Stimulated activated memory B cell treated with anti-CD40 and anti-IgM and Interleukin-4, amounts not matched to agents 10 μg/mL and 1 μg/mL and 100 μg/mL, for 72 hours (primary cell): ENCODE measurements around the gene MCCC2.
A peak's percentile ranks its signal among the peaks of the same experiment; 100 is the strongest.
"Not testable (repeated sequence)": the region's sequence is repeated elsewhere in the genome, so short reads cannot be mapped to it uniquely, and the experiment has no call there.

Experiments used
- ATAC-seq: fragments of 150-1000 bp; cut with Tn5 transposase; 2 replicates; pipeline ENCODE4 v1.10.0; 2021
- H3K27ac Mint-ChIP-seq: one replicate; pipeline ENCODE4 v1.8.0; 2022; ENCODE audit warnings: mild to moderate bottlenecking, mixed read lengths
- H3K27me3 Mint-ChIP-seq: one replicate; pipeline ENCODE4 v1.8.0; 2022; ENCODE audit warnings: mixed read lengths
- H3K36me3 Mint-ChIP-seq: one replicate; pipeline ENCODE4 v1.8.0; 2022; ENCODE audit warnings: mixed read lengths
- H3K4me1 Mint-ChIP-seq: one replicate; pipeline ENCODE4 v1.8.0; 2022; ENCODE audit warnings: mixed read lengths
- H3K4me3 Mint-ChIP-seq: one replicate; pipeline ENCODE4 v1.8.0; 2022; ENCODE audit warnings: mild to moderate bottlenecking, moderate library complexity, mixed read lengths
- H3K9me3 Mint-ChIP-seq: one replicate; pipeline ENCODE4 v1.8.0; 2022; ENCODE audit warnings: mixed read lengths

MCCC2 gene

DNA sequence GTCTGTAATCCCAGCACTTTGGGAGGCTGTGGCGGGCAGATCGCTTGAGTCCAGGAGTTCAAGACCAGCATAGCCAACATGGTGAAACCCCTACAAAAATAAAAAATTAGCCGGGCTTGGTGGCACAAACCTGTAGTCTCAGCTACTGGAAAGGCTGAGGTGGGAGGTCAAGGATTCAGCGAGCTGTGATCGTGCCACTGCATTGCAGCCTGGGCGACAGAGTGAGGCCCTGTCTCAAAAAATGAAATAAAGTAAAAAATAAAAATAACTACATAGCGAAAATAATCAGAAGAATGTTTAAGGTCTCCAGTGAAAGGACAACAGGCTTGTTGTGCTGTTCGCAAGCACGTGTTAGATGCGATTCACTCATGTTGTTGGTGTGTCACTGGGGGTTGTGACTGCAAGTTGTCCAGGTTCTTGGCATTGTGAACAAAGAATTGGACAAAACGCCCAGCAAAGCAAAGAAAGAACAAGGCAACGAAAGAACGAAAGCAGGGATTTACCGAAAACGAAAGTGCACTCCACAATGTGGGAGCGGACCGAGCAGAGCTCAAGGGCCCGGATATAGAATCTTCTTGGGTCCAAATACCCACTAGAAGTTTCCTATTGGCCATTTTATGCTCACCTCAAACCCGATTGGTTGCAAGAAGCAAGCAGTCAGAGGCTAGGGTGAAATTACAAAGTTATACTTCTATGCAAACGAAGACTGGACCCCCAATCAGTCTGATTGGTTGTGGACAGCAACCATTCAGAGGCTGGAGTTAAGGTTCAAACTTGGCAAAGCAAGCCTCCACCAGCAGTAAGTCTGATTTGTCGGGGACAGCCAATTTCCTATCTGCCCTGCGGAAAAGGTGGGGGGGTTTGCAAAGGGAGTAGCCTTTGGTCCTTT, 844 bp upstream of the MCCC2 start:
- ATAC-seq: no peak
- Mint-ChIP-seq H3K9me3 (no peaks in the 10 kb centered on the region), H3K27ac (peak overlapping the region; percentile 88), H3K36me3 (peaks cover 12% of the 10 kb centered on the region), H3K4me1 (peaks cover 21% of the 10 kb centered on the region), H3K4me3 (peak overlapping the region; percentile 97), H3K27me3 (no peaks in the 10 kb centered on the region)

- ATAC-seq: peak; percentile 17
- Mint-ChIP-seq H3K9me3 (no peaks in the 10 kb centered on the region), H3K36me3 (peaks cover 18% of the 10 kb centered on the region), H3K4me3 (peak overlapping the region; percentile 97), H3K27me3 (no peaks in the 10 kb centered on the region), H3K27ac (peak overlapping the region; percentile 88), H3K4me1 (peaks cover 21% of the 10 kb centered on the region)
Measured at GRCh38 chr5:71587766-71588532, 809 bp downstream of the MCCC2 start.

DNA sequence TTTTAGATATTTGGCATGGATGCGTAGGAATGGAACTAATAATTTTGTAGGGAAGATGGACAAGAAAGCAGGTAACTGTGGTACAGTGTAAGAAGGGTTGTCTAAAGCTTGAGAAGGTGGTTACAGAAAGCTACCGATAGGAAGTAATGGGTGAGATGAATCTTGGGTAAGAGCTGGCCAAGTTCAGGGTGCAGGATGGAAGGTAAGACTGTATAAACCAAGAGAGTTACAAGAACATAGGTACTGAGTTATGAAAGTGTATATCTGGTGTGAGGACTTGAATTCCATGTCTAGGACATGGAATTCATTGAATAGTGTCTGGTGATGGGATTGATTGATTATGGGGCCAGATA, 1.4 kb downstream of the MCCC2 start:
- peaks cover 21% of the 10 kb centered on the region for H3K4me1 Mint-ChIP-seq
- peak overlapping the region; percentile 88 for H3K27ac Mint-ChIP-seq
- no peaks in the 10 kb centered on the region for H3K27me3 Mint-ChIP-seq
- peaks cover 18% of the 10 kb centered on the region for H3K36me3 Mint-ChIP-seq
- H3K9me3 Mint-ChIP-seq: no peaks in the 10 kb centered on the region
- ATAC-seq: no peak
- peak overlapping the region; percentile 97 for H3K4me3 Mint-ChIP-seq

DNA sequence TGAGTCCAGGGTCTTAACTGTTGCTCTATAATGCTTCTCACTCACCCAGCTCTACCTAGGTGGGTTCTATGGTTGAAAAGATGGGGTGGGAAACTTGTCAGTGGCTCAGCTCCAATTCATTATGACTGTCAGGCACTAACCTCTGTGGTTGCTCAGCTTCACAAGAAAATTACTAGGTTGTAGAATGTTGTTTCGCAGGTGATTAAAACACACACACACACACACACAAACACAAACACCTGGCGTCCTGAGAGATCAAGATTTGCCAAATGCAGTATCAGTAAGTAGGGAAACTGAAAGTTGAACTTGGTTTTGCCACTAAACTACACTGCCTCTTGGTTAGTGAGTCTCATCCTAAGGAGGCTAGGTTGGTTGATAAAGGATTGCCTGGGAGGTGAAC, 2.8 kb downstream of the MCCC2 start:
- ATAC-seq: no peak
- no peaks in the 10 kb centered on the region for H3K27me3 Mint-ChIP-seq
- peaks cover 21% of the 10 kb centered on the region for H3K4me1 Mint-ChIP-seq
- peaks cover 22% of the 10 kb centered on the region for H3K36me3 Mint-ChIP-seq
- H3K9me3 Mint-ChIP-seq: no peaks in the 10 kb centered on the region
- H3K4me3 Mint-ChIP-seq: no peak overlapping the region
- H3K27ac Mint-ChIP-seq: no peak overlapping the region

GRCh38 chr5:71591100-71591499, 4.0 kb downstream of the MCCC2 start:
- no peaks in the 10 kb centered on the region for H3K27me3 Mint-ChIP-seq
- peaks cover 28% of the 10 kb centered on the region for H3K36me3 Mint-ChIP-seq
- H3K4me3 Mint-ChIP-seq: no peak overlapping the region
- H3K9me3 Mint-ChIP-seq: no peaks in the 10 kb centered on the region
- no peak for ATAC-seq
- no peak overlapping the region for H3K27ac Mint-ChIP-seq
- peaks cover 21% of the 10 kb centered on the region for H3K4me1 Mint-ChIP-seq

DNA sequence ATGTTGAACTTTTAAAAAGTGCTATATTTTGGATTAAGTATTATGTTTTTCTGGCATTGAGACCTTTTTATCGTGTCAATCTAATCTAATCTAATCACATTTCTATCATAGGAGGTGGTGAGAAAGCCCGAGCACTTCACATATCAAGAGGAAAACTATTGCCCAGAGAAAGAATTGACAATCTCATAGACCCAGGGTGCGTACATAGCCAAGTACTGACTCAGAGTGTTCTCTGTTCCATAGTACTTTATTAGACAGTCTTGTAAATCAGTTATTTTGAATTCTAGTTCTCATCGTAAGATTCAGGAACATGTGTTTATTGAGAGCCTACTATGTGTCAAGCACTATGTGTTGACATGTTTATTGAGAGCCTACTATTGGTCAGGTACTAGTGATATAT, 9.0 kb downstream of the MCCC2 start:
- peaks cover 54% of the 10 kb centered on the region for H3K36me3 Mint-ChIP-seq
- no peaks in the 10 kb centered on the region for H3K9me3 Mint-ChIP-seq
- peak overlapping the region; percentile 5 for H3K27ac Mint-ChIP-seq
- peaks cover 7% of the 10 kb centered on the region for H3K4me1 Mint-ChIP-seq
- no peaks in the 10 kb centered on the region for H3K27me3 Mint-ChIP-seq
- no peak overlapping the region for H3K4me3 Mint-ChIP-seq
- ATAC-seq: no peak

DNA sequence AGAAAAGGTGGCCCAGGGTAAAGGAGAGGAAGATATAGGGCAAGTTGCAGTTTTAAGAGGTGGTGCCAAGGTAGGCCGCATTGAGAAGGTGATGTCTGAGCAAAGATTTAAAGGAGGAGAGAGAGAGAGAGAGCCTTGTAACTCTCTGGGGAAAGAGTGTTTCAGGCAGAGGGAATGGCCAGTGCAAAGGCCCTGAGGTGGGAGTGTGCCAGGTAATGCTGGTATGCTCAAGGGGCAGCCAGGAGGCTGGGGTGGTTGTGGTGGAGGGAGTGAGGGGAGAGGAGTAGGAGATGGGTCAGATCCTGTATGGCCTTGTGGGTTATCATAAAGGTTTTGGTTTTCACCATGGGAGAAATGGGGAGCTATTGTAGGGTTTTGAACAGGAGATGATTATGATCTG, 9.9 kb downstream of the MCCC2 start:
- no peak for ATAC-seq
- H3K4me3 Mint-ChIP-seq: no peak overlapping the region
- peak overlapping the region; percentile 5 for H3K27ac Mint-ChIP-seq
- H3K9me3 Mint-ChIP-seq: no peaks in the 10 kb centered on the region
- peaks cover 13% of the 10 kb centered on the region for H3K4me1 Mint-ChIP-seq
- no peaks in the 10 kb centered on the region for H3K27me3 Mint-ChIP-seq
- H3K36me3 Mint-ChIP-seq: peaks cover 54% of the 10 kb centered on the region

- H3K36me3 Mint-ChIP-seq: peaks cover 56% of the 10 kb centered on the region
- no peaks in the 10 kb centered on the region for H3K27me3 Mint-ChIP-seq
- no peak overlapping the region for H3K4me3 Mint-ChIP-seq
- H3K27ac Mint-ChIP-seq: peak overlapping the region; percentile 78
- no peak for ATAC-seq
- no peaks in the 10 kb centered on the region for H3K9me3 Mint-ChIP-seq
- H3K4me1 Mint-ChIP-seq: peaks cover 13% of the 10 kb centered on the region
Measured at GRCh38 chr5:71600783-71601182, 13.6 kb downstream of the MCCC2 start.

- no peaks in the 10 kb centered on the region for H3K27me3 Mint-ChIP-seq
- no peak overlapping the region for H3K4me3 Mint-ChIP-seq
- H3K9me3 Mint-ChIP-seq: no peaks in the 10 kb centered on the region
- ATAC-seq: peak; percentile 97
- peak overlapping the region; percentile 78 for H3K27ac Mint-ChIP-seq
- peaks cover 13% of the 10 kb centered on the region for H3K4me1 Mint-ChIP-seq
- H3K36me3 Mint-ChIP-seq: peaks cover 50% of the 10 kb centered on the region
Measured at GRCh38 chr5:71601222-71602026, 14.3 kb downstream of the MCCC2 start.

DNA sequence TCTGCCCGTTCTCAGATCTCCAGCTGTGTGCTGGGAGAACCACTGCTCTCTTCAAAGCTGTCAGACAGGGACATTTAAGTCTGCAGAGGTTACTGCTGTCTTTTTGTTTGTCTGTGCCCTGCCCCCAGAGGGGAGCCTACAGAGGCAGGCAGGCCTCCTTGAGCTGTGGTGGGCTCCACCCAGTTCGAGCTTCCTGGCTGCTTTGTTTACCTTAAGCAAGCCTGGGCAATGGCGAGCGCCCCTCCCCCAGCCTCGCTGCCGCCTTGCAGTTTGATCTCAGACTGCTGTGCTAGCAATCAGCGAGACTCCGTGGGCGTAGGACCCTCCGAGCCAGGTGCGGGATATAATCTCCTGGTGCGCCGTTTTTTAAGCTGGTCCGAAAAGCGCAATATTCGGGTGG, 22.8 kb downstream of the MCCC2 start:
- peaks cover 29% of the 10 kb centered on the region for H3K36me3 Mint-ChIP-seq
- not testable (repeated sequence) for H3K27me3 Mint-ChIP-seq, H3K9me3 Mint-ChIP-seq, H3K4me1 Mint-ChIP-seq, H3K27ac Mint-ChIP-seq, H3K4me3 Mint-ChIP-seq, ATAC-seq

DNA sequence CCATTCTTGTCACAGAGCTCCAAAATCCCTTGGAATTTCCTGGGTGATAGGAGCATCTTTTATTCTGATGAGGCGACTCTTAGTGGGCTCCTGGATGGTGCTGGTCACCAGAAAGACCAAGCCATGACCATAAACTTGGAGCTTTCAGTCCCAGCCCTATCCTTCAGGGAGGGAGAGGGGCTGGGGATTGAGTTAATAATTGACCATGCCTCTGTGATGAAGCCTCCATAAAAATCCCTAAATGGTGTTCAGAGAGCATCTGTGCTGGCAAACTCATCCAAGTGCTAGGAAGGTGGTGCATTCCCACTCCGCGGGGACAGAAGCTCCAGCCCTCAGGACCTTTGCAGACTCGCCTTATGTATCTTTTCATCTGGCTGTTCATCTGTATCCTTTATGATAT, 28.7 kb downstream of the MCCC2 start:
- Mint-ChIP-seq H3K9me3 (peaks cover 7% of the 10 kb centered on the region), H3K4me3 (no peak overlapping the region), H3K27ac (no peak overlapping the region), H3K27me3 (no peaks in the 10 kb centered on the region), H3K36me3 (peaks cover 78% of the 10 kb centered on the region), H3K4me1 (peaks cover 31% of the 10 kb centered on the region)
- no peak for ATAC-seq

- no peak for ATAC-seq
- H3K4me3 Mint-ChIP-seq: no peak overlapping the region
- no peak overlapping the region for H3K27ac Mint-ChIP-seq
- H3K9me3 Mint-ChIP-seq: peaks cover 7% of the 10 kb centered on the region
- peaks cover 36% of the 10 kb centered on the region for H3K4me1 Mint-ChIP-seq
- no peaks in the 10 kb centered on the region for H3K27me3 Mint-ChIP-seq
- H3K36me3 Mint-ChIP-seq: peaks cover 91% of the 10 kb centered on the region
Measured at GRCh38 chr5:71620630-71621029, 33.5 kb downstream of the MCCC2 start.

GRCh38 chr5:71621268-71621667, 34.1 kb downstream of the MCCC2 start:
- peaks cover 35% of the 10 kb centered on the region for H3K4me1 Mint-ChIP-seq
- H3K9me3 Mint-ChIP-seq: peaks cover 7% of the 10 kb centered on the region
- no peak for ATAC-seq
- no peaks in the 10 kb centered on the region for H3K27me3 Mint-ChIP-seq
- peaks cover 85% of the 10 kb centered on the region for H3K36me3 Mint-ChIP-seq
- H3K4me3 Mint-ChIP-seq: no peak overlapping the region
- H3K27ac Mint-ChIP-seq: no peak overlapping the region

DNA sequence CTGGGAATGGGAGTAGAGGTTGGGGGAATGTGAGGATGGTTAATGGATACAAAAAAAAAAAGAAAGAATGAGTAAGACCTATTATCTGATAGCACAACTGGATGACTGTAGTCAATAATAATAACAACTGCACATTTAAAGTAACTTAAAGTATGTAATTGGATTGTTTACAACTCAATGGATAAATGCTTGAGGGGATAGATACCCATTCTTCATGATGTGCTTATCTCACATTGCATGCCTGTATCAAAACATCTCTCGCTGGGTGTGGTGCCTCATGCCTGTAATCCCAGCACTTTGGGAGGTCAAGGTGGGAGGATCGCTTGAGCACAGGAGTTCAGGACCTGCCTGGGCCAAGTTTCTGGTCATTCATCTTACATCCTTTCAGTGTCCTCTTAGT, 34.6 kb downstream of the MCCC2 start:
- H3K27ac Mint-ChIP-seq: no peak overlapping the region
- ATAC-seq: no peak
- H3K4me1 Mint-ChIP-seq: peaks cover 32% of the 10 kb centered on the region
- H3K9me3 Mint-ChIP-seq: peaks cover 8% of the 10 kb centered on the region
- H3K4me3 Mint-ChIP-seq: no peak overlapping the region
- peaks cover 85% of the 10 kb centered on the region for H3K36me3 Mint-ChIP-seq
- no peaks in the 10 kb centered on the region for H3K27me3 Mint-ChIP-seq

DNA sequence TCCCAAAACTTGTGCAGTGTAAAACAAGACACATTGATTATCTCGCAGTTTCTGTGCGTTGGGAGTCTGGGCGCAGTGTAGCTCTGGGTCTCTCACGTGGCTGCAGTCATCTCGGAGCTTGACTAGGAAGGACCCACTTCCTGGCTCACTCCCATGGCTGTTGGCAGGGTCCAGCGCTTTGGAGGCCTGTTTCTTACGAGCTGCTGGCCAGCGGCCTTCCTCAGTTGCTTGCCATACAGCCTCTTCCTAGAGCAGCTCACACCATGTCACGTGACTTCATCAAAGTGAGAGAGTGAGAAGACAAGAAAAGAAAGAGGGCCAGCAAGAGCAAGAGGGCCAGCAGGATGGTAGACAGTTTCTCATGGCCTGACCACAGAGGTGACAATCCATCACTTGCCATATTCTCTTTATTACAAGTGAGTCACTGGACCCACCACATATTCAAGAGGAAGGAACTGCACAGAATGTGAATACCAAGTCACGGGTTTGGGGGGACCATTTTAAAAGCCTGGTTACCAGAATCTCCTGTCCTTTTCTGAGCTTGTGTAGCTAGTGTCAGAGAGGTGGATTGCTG, 36.2 kb downstream of the MCCC2 start:
- Mint-ChIP-seq H3K4me1 (peaks cover 19% of the 10 kb centered on the region), H3K4me3 (no peak overlapping the region), H3K9me3 (peaks cover 6% of the 10 kb centered on the region), H3K36me3 (peaks cover 79% of the 10 kb centered on the region), H3K27me3 (no peaks in the 10 kb centered on the region), H3K27ac (no peak overlapping the region)
- ATAC-seq: no peak
